HG03565 (cell line): ENCODE data around the gene NDUFC1.
"Not testable (repeated sequence)": the region's sequence is repeated elsewhere in the genome, so short reads cannot be mapped to it uniquely, and the experiment has no call there.

Source experiments
- ATAC-seq: cut with Tn5 transposase; IDR thresholded peaks from one replicate; pipeline ENCODE4 v1.9.1; 2021; ENCODE audit warnings: mild to moderate bottlenecking, moderate library complexity; ENCODE audit not compliant: unreplicated experiment

The NDUFC1 gene

GRCh38 chr4:139299536-139299935 is 2.7 kb downstream of the NDUFC1 start:
- no peak for ATAC-seq

GRCh38 chr4:139297001-139297410 is 5.3 kb downstream of the NDUFC1 start:
- ATAC-seq, result no peak

GRCh38 chr4:139295942-139296299 is 6.4 kb downstream of the NDUFC1 start:
- no peak for ATAC-seq

- ATAC-seq, result peak; percentile 88
These were observed 6.9 kb downstream of the NDUFC1 start for GRCh38 chr4:139295206-139295941.

- ATAC-seq, result no peak
These were observed 16.0 kb downstream of the NDUFC1 start for GRCh38 chr4:139286186-139286698.

DNA sequence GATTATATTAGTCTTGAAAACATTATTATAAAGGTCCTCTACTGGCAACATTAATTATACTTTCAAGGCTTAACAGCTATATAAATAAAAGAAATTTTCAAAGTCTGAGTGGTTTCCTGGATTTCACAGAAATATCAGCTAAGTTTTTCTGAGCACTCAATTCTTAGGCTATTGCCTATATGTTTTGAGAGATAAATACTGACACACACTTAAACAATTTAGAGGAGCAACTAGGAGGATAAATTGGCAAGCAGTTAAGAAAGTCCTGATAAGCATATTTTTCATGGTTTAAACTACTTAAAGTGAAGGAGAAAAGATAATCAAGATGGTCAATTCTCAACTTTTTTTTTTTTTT is 19.6 kb downstream of the NDUFC1 start:
- no peak for ATAC-seq

GRCh38 chr4:139282065-139282720 is 20.1 kb downstream of the NDUFC1 start:
- ATAC-seq, result no peak

DNA sequence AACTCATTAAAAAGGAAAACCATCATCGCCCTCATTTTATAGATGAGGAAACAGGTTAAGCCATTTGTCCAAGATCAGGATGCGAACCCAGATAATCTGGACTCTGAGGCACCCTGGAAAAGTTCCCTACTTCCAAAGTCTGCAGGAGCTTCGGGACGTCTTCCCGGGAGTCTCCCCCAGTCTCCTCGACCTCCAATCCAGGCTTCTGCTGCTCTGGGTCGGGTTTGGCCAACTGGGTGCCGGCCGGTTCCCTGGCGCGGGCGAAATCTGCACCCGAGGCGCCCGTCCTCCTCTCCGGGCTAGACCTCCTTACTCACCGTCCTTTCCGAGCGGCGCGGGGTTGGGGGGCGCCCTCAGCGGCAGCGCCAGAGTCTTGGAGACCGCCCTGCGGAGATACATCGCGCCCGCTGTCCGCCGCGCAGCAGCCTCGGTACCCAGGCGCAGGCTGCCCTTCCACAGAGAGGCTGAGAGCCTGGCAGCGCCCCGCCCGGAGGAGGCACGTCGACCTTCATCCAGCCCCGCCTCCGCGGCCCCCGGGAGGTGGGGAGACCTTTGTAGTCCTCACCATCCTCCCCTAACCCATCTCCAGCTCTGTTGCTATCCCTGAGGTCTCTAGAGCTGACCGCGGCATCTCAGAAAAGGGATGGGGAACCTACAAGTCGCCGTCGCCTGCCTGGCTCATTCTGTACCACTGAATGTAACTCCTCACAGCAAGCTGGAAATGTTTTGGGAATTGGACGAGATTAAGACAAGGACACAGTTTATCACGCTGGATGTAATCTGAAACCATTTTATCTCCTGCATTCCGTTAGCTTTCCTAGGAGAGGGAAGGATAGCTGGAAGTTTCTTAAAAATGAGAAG is 22.3 kb downstream of the NDUFC1 start, which contains the start of gene MGARP:
Gene MGARP, minus strand, starts transcription at position 466 of the 861 bp plus-strand sequence. Its CDS starts 67 bp downstream, at position 399.
- ATAC-seq, result no peak

DNA sequence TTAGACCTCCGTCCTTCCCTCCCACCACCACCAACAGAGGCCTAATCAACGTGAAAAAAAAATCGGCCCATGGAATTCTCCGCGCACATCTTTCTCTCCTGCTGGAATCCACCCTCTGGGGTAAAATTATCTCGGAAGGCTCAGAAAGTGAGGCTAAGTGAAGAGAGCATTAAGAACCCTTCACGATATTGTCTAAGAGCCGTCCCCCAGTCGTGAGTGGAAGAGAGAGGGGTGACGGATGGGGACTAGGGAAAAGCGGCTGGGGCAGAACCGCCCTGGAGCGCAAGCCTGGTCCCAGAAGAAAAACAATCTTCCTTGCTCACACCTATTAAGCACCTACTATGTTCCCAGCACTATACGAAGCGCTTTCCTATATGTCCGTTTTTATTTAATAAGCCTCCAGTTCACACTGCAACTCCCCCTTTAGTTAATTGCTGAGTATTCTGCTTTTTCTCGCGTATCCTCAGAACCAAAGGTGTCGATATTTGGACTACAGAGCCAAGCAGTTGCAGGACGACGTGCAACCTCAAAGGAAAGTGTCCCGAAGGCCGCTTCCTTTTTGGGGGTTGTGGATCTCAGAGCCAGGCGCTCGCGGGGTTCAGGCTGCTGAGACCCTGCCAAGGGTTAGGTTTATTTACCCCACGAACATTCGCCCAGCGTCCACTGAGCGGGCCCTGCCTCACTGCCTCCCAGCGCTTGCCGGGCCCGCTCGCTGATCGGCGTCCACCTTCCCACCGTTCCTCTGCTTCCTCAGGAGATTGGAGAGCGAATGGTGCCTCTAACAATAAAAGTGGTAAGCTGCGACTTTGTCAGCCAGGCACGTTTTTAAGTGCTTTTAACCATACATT is 23.1 kb downstream of the NDUFC1 start:
- ATAC-seq, result no peak

DNA sequence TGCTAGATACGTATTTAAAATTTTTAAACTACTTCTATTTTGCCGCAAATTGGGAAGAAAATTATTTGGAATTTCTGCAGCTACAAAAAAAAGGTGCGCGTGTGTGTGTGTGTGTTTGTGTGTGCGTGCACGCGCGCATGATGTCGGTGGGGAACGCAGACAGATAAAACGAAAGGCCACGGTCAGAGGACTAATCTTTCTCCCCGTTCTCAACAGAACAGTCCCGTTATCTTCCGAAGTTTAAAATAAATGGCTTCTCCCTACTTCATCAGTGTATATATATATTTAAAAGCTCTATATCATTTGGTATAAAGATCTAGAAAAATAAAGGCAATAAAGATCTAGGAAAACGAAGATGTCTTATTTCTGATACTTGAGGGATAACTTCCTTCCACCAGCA is 23.8 kb downstream of the NDUFC1 start:
- ATAC-seq, result no peak

- ATAC-seq, result no peak
These were observed 27.0 kb downstream of the NDUFC1 start for GRCh38 chr4:139275281-139275735.

DNA sequence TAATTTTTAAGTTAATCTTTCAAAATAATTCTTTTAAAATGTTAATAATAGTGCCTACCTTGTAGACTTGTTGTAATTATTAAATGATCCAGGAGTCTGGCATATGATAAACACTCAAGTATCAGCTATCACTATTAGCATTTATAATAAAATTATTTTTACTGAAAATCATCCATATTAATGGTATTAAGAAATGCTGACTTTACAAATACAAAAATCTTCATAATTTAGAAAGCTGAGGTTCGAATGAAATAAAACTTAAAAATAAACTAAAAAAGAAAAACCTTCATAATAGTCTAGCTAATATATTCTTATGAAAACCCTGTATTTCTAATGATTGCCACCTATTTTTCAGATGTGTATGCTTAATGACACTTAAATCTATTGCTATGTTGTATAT is 27.5 kb downstream of the NDUFC1 start:
- no peak for ATAC-seq

DNA sequence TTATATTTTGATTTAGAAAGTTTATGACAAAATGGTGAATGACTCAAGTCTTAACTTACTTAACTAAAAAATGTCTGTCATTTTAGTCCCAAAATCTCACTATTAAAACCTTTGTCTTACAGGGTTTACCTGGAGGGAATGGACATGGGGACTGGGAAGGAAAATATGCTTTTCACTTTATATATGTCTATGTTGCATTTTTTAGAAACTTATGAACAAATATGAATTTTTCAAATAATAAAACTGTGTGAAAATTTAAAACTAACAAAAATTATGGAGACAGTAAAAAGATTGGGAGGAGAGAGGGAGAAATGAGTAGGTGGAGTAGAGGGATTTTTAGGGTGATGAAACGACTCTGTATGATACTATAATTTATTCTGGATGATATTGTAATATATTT is 28.4 kb downstream of the NDUFC1 start:
- no peak for ATAC-seq

DNA sequence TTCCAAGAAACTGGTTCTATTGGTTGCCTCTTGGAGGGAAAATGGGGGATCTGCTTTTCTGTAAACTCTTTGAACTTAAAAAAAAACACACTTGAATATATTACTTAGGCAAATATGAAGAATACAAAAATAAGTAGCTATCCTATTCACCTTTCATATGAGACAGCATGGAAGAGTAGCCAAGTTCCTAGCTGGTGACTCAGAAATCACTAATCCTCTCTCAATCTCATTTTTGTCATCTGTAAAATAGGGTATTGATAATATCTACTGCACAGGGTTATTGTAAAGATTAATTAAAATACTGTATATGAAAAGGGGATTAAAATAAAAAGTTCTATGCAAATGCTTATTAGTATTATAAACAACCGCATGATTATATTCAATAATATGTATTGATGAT is 35.0 kb downstream of the NDUFC1 start:
- ATAC-seq, result no peak

- peak; percentile 92 for ATAC-seq
These were observed 35.6 kb downstream of the NDUFC1 start for GRCh38 chr4:139266583-139267257.

GRCh38 chr4:139266208-139266582 is 36.1 kb downstream of the NDUFC1 start:
- no peak for ATAC-seq

DNA sequence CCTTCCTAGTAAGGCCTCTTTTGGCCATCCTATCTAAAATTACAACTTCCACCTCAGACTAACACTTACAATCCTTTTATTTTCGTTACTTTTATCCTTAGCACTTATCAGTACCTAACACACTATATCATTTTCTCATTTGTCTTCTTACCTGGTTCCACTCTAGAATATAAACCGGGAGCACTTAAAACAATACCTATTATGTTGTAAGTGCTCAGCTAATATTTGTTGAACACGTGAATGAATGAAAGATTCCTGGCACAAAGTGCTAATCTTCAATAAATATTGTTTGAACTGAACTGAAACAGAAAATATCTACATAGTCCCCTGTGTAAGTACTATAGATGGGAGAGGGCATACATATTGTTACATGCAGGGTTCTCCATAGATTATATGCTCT is 36.6 kb downstream of the NDUFC1 start:
- ATAC-seq, result no peak

DNA sequence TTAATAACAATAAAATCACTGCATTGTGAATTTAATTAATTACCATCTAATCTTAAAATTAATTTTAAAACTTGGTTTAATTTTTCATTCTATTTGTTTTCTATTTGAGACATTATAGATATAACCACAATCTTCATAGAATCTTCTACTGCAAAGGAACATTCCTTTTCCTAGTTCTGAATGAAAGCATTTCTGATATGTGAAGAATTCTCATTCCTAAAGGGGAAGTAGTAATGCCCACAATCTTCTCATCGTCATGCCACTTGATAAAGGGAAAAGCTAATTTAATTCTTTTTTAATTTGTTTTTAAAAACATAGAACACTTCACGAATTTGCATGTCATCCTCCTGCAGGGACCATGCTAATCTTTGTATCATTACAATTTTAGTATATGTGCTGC is 45.9 kb downstream of the NDUFC1 start:
- no peak for ATAC-seq

GRCh38 chr4:139255581-139255980 is 46.7 kb downstream of the NDUFC1 start:
- not testable (repeated sequence) for ATAC-seq

- no peak for ATAC-seq
These were observed 48.6 kb downstream of the NDUFC1 start for GRCh38 chr4:139253713-139254112.
